Inferior parietal cortex (tissue), 1 donor: ENCODE data around the gene PPFIA1.

Experiments
- DNase-seq: peaks from one replicate; pipeline ENCODE4 v3.0.0-alpha.2; 2016; ENCODE audit errors: extremely low spot score

Gene PPFIA1

GRCh38 chr11:70431611-70432010 lies 161.1 kb downstream of the PPFIA1 start:
- DNase-seq = no peak

DNA sequence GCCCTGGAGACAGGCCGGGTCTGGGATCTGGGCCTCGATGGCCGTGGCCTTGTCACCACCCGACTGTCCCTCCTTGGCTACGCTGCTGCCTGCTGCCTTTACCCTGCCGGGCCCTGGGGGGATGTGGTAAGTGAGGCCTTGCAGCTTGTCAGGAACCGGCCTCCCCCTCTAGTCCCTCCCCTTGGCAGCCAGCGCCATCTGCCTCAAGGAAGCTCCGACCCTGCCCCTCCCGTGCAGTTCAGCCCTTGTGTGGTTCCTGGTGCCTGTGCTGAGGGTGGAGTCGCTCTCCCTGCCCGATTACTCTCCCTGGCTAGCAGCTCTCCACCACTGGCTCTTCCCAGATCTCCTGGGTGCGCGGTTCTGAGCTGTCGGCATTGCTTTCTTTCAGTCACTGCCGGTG lies 161.6 kb downstream of the PPFIA1 start:
- no peak for DNase-seq

DNA sequence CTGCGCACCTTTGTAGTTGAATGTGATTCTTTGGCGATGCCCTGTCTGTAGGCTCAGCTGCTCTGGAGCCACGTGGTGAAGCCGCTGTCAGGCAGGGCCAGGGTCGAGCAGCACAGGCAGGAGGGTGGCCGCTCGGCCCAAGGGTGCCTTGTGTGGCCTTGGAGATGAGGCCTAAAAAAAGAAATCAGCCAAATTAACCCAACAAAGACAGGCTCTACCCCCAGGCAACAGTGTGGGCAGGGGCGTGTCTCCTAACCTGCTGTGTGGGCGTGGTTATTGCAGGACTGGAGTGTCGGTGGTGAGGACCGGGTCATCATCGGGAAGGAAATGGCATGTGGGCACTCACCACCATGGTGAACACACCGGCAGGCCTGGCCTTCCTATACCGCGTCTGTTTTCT lies 162.1 kb downstream of the PPFIA1 start:
- no peak for DNase-seq

DNA sequence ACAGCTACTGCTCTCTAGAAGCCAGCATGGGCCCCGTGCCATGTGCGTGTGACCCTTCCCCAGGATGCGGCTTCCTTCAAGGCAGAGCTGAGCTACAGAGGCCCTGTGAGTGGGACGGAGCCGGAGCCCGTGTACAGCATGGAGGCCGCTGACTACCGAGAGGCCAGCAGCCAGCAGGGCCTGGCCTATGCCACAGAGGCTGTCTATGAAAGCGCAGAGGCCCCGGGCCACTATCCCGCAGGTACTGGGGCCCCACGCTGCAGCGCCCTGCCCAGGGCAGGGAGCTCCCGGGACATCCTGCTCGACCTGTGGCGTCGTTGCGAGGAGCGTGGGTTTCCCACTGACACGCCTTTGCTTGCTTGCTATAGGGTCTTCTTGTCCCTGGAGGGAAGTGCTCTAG lies 162.5 kb downstream of the PPFIA1 start:
- DNase-seq = no peak

DNA sequence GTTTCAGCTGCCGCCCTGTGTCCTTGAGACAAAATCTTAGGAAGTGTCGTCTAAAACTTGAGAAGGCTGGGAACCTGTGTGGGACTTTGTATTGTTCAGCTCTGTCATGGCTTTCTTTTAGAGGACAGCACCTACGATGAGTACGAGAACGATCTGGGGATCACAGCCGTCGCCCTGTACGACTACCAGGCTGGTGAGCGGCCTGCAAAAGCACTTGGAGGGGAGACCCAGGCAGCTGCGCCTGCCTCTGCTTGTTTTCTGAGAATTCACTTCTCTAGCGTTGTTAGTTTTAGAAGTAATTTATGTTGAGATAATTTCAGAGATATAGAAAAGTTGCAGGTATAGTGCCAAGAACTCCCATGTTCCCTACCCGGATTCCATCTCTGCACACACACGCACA lies 163.0 kb downstream of the PPFIA1 start:
- DNase-seq = no peak
